ENCODE results near the gene DNAJC6. TPM values are rescaled to one million over a fixed set of nuclear protein-coding genes. Genes with fewer than 3 reads are reported as not detected.
A peak's percentile ranks its signal among the peaks of the same experiment; 100 is the strongest.

DNAJC6 gene
- polyA plus RNA-seq, 1 of the 3 experiments (the other 2 are of a cell fraction), result 1.9 TPM

- H3K9me3 ChIP-seq, result no peaks in the 10 kb centered on the region
- H2AFZ ChIP-seq (ENCODE audit: low read depth), result no peak overlapping the region
- TF ChIP-seq TCF12 (IDR thresholded peaks at IDR 0.05) (0 out of 2 replicates have a peak, but pooled peaks have one; percentile 2), CHD2 (IDR thresholded peaks at IDR 0.05; ENCODE audit: low read length, partially characterized antibody) (no peak)
- no peak overlapping the region for H3K9ac ChIP-seq
- no peaks in the 10 kb centered on the region for H3K79me2 ChIP-seq (ENCODE audit: insufficient read depth)
- 61% methylated on average over 5 of the region's 5 CpGs for WGBS (ENCODE audit: low lambda C conversion rate)
- H3F3A ChIP-seq (replicated peaks; ENCODE audit: insufficient read depth), result no peaks in the 10 kb centered on the region
- ChIA-PET POLR2A (interaction anchor here (0.9 to 2.4 kb wide), 4 partner anchors 12 to 31 kb away, joined by 3 to 9 read pairs (median 6); partner anchors contain the start of gene DNAJC6), CTCF (interaction anchor here (1.3 to 3.3 kb wide), 4 partner anchors 12 to 65 kb away, joined by 3 to 24 read pairs (median 4); partner anchors contain the start of gene DNAJC6)
- H3K9me2 ChIP-seq, result no peaks in the 10 kb centered on the region
- peaks cover 0 to 29% of the 10 kb centered on the region in 2 experiments; a peak in 2 of 4 replicates for H3K4me1 ChIP-seq (ENCODE audit: control insufficient read depth in 1 of 2, insufficient read depth in 2 of 2, low read depth in 1 of 2, low read length in 1 of 2)
- no peaks in the 10 kb centered on the region for H3K27me3 ChIP-seq (ENCODE audit: insufficient read depth)
- DNase-seq, result peak; percentile 28
- peak overlapping the region in 1 of 2 experiments; percentile 64; a peak in 2 of 4 replicates for H3K27ac ChIP-seq (ENCODE audit: low read depth in 2 of 2, low read length in 1 of 2)
- no peaks in the 10 kb centered on the region for H4K20me1 ChIP-seq (ENCODE audit: insufficient read depth)
- H3K36me3 ChIP-seq (replicated peaks in 1 of 2; ENCODE audit: control insufficient read depth in 1 of 2, insufficient read depth in 2 of 2, low read length in 1 of 2), result no peaks in the 10 kb centered on the region
- no peak overlapping the region for H3K4me2 ChIP-seq
- H3K4me3 ChIP-seq (ENCODE audit: low read depth in 2 of 2, low read length in 1 of 2), result no peak overlapping the region
Observed at GRCh38 chr1:65278376-65279069, 30.8 kb upstream of the DNAJC6 start.

GRCh38 chr1:65279070-65279779 is 30.1 kb upstream of the DNAJC6 start:
- H2AFZ ChIP-seq (ENCODE audit: low read depth), result no peak overlapping the region
- no peaks in the 10 kb centered on the region for H3F3A ChIP-seq (replicated peaks; ENCODE audit: insufficient read depth)
- H3K79me2 ChIP-seq (ENCODE audit: insufficient read depth), result no peaks in the 10 kb centered on the region
- H3K27me3 ChIP-seq (ENCODE audit: insufficient read depth), result no peaks in the 10 kb centered on the region
- CTCF ChIA-PET, result interaction anchor here (1.3 to 3.3 kb wide), 3 partner anchors 12 to 31 kb away, joined by 4 to 24 read pairs (median 5); partner anchors contain the start of gene DNAJC6
- peak; percentile 50 for DNase-seq
- H3K4me3 ChIP-seq (ENCODE audit: low read depth in 2 of 2, low read length in 1 of 2), result no peak overlapping the region
- H3K9me2 ChIP-seq, result no peaks in the 10 kb centered on the region
- H3K9ac ChIP-seq, result no peak overlapping the region
- no peak overlapping the region for H3K4me2 ChIP-seq
- peaks cover 0 to 29% of the 10 kb centered on the region in 2 experiments; a peak in 2 of 4 replicates for H3K4me1 ChIP-seq (ENCODE audit: control insufficient read depth in 1 of 2, insufficient read depth in 2 of 2, low read depth in 1 of 2, low read length in 1 of 2)
- TF ChIP-seq SIN3A (IDR thresholded peaks at IDR 0.05; ENCODE audit: borderline replicate concordance, low read depth, low read length) (no peak), GATA2 (CRISPR knock-in tag; IDR thresholded peaks at IDR 0.05) (no peak; the same call in 1 of the 2 replicates), FOXM1 (IDR thresholded peaks at IDR 0.05; ENCODE audit: low read depth) (no peak), EP300 (IDR thresholded peaks at IDR 0.05; ENCODE audit: borderline replicate concordance in 1 of 2, low read depth in 1 of 2, low read length in 1 of 2) (peak in 1 of 2 experiments; percentile 33; a peak in 1 of 4 replicates), RAD21 (IDR thresholded peaks at IDR 0.05; ENCODE audit: low read length) (0 out of 2 replicates have a peak, but pooled peaks have one; percentile 13), MXI1 (IDR thresholded peaks at IDR 0.05; ENCODE audit: low read depth, low read length) (0 out of 2 replicates have a peak, but pooled peaks have one; percentile 17), TCF12 (IDR thresholded peaks at IDR 0.05) (0 out of 2 replicates have a peak, but pooled peaks have one; percentile 7), CHD2 (IDR thresholded peaks at IDR 0.05; ENCODE audit: low read length, partially characterized antibody) (peak; percentile 74), USF1 (IDR thresholded peaks at IDR 0.05; ENCODE audit: borderline replicate concordance, low read depth) (no peak)
- H4K20me1 ChIP-seq (ENCODE audit: insufficient read depth), result no peaks in the 10 kb centered on the region
- no peaks in the 10 kb centered on the region for H3K36me3 ChIP-seq (replicated peaks in 1 of 2; ENCODE audit: control insufficient read depth in 1 of 2, insufficient read depth in 2 of 2, low read length in 1 of 2)
- WGBS (ENCODE audit: low lambda C conversion rate), result 44% methylated on average over 5 of the region's 5 CpGs
- POLR2A ChIA-PET, result interaction anchor here (0.5 to 0.9 kb wide), 3 partner anchors 13 to 17 kb away, joined by 3 to 5 read pairs (median 3); no protein-coding TSS in a partner anchor
- H3K27ac ChIP-seq (ENCODE audit: low read depth in 2 of 2, low read length in 1 of 2), result peak overlapping the region in 1 of 2 experiments; percentile 64; a peak in 2 of 4 replicates
- no peaks in the 10 kb centered on the region for H3K9me3 ChIP-seq
